Measurements from ENCODE around the gene IPO11.

- TF ChIP-seq YY1 (IDR thresholded peaks at IDR 0.05; ENCODE audit: insufficient read depth, insufficient read length), result no peak
- TF ChIP-seq ZNF274 (IDR thresholded peaks at IDR 0.05; ENCODE audit: low read depth, low read length), result no peak
Measured at GRCh38 chr5:62547945-62548630, 135.5 kb downstream of the IPO11 start.

Measured in NT2/D1 (cell line).